Measurements from ENCODE around the gene CCNDBP1. TPM values are rescaled to one million over a fixed set of nuclear protein-coding genes. Genes with fewer than 3 reads are reported as not detected.
"Not testable (repeated sequence)": the region's sequence is repeated elsewhere in the genome, so short reads cannot be mapped to it uniquely, and the experiment has no call there.

The CCNDBP1 gene
- total and polyA plus RNA-seq, 2 experiments from 2014 or later, result 23.9 to 33.5 TPM

GRCh38 chr15:43165801-43166325 is 19.3 kb upstream of the CCNDBP1 start (continued):
- no peak for TF ChIP-seq ZNF462 (CRISPR knock-in tag; IDR thresholded peaks at IDR 0.05)
- TF ChIP-seq NANOG (IDR thresholded peaks at IDR 0.05; ENCODE audit: borderline replicate concordance), result no peak
- no peak for TF ChIP-seq ZNF114 (CRISPR knock-in tag; IDR thresholded peaks at IDR 0.05)
- no peak for TF ChIP-seq REST (IDR thresholded peaks at IDR 0.05; ENCODE audit: unreplicated experiment)

DNA sequence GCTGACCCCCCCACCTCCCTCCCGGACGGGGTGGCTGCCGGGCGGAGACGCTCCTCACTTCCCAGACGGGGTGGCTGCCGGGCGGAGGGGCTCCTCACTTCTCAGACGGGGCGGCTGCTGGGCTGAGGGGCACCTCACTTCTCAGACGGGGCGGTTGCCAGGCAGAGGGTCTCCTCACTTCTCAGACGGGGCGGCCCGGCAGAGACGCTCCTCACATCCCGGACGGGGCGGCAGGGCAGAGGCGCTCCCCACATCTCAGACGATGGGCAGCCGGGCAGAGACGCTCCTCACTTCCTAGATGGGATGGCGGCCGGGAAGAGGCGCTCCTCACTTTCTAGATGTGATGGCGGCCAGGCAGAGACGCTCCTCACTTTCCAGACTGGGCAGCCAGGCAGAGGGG is 17.9 kb upstream of the CCNDBP1 start:
- H3K79me2 ChIP-seq (replicated peaks; ENCODE audit: insufficient read depth); H3K9me2 ChIP-seq (ENCODE audit: insufficient read depth); H2AFZ ChIP-seq; H3F3A ChIP-seq (replicated peaks; ENCODE audit: low read depth); H4K20me1 ChIP-seq (replicated peaks; ENCODE audit: insufficient read depth); H3K4me1 Mint-ChIP-seq; H3K4me1 ChIP-seq (ENCODE audit: insufficient read depth); H3K27ac ChIP-seq (ENCODE audit: low read depth); H3K27ac Mint-ChIP-seq; DNase-seq (ENCODE audit: low spot score); H3K27me3 ChIP-seq (ENCODE audit: insufficient read depth); ATAC-seq; H3K4me2 ChIP-seq; H3K27me3 Mint-ChIP-seq (ENCODE audit: insufficient read depth, low read depth, poor library complexity); H3K36me3 ChIP-seq (ENCODE audit: insufficient read depth); H3K4me3 ChIP-seq; H3K4me3 Mint-ChIP-seq: not testable (repeated sequence)
- peaks cover 35% of the 10 kb centered on the region for H3K36me3 Mint-ChIP-seq (ENCODE audit: low read depth)
- peaks cover 25% of the 10 kb centered on the region for H3K9me3 Mint-ChIP-seq
